Activated CD4-positive, alpha-beta memory T cell treated with anti-CD3 and anti-CD28 coated beads, Interleukin-2, amount 10 ng/mL, durations not matched to agents 7 days and 5 days (primary cell): ENCODE results near the gene FAM217A. TPM values are rescaled to one million over a fixed set of nuclear protein-coding genes. Genes with fewer than 3 reads are reported as not detected.
"Not testable (repeated sequence)": the region's sequence is repeated elsewhere in the genome, so short reads cannot be mapped to it uniquely, and the experiment has no call there.

ENCODE experiments used
- CTCF ChIA-PET: fragments of 350-600 bp; sonication (Branson Sonifier 250); formaldehyde crosslinking; loops from one replicate; lab custom pipeline; 2021; ENCODE audit warnings: antibody characterized with exemption, inconsistent platforms; lab: Charles Lee
- POLR2A ChIA-PET: fragments of 350-600 bp; sonication (Branson Sonifier 250); formaldehyde crosslinking; loops from one replicate; lab custom pipeline; 2021; ENCODE audit warnings: antibody characterized with exemption; lab: Charles Lee
- DNase-seq: peaks from one replicate; pipeline ENCODE4 v3.0.0-alpha.2; 2020
- H3K27ac Mint-ChIP-seq: one replicate; pipeline ENCODE4 v1.8.0; 2021; ENCODE audit warnings: mild to moderate bottlenecking, mixed read lengths
- H3K27me3 Mint-ChIP-seq: one replicate; pipeline ENCODE4 v1.8.0; 2021; ENCODE audit warnings: mixed read lengths
- H3K36me3 Mint-ChIP-seq: one replicate; pipeline ENCODE4 v1.8.0; 2021; ENCODE audit warnings: low read depth, mixed read lengths
- H3K4me1 Mint-ChIP-seq: one replicate; pipeline ENCODE4 v1.8.0; 2021; ENCODE audit warnings: mixed read lengths
- H3K4me3 Mint-ChIP-seq: one replicate; pipeline ENCODE4 v1.8.0; 2021; ENCODE audit warnings: mild to moderate bottlenecking, mixed read lengths
- H3K9me3 Mint-ChIP-seq: one replicate; pipeline ENCODE4 v1.8.0; 2021; ENCODE audit warnings: mixed read lengths
- total RNA-seq, 2 experiments: library from RNA; stranded (reverse); gene quantifications; one replicate each; pipeline ENCODE4 v1.2.3, GENCODE V29; 2021

Gene FAM217A
- total RNA-seq, result not detected

GRCh38 chr6:4078691-4079471 lies at the start of gene FAM217A:
FAM217A (minus strand) TSS chr6:4079137; CDS start chr6:4077414, 1,723 bp downstream.
- DNase-seq, result no peak
- Mint-ChIP-seq H3K9me3 (no peaks in the 10 kb centered on the region), H3K4me1 (no peaks in the 10 kb centered on the region), H3K27ac (no peak within 1 kb of the TSS), H3K4me3 (no peak within 1 kb of the TSS), H3K36me3 (no peaks in the 10 kb centered on the region), H3K27me3 (peaks cover 9% of the 10 kb centered on the region)
- ChIA-PET CTCF (no interaction called here), POLR2A (no interaction called here)

GRCh38 chr6:4128072-4128471 lies 49.1 kb upstream of the FAM217A start:
- ChIA-PET POLR2A (no interaction called here), CTCF (interaction anchor here (0.6 to 1.2 kb wide), 2 partner anchors 61 to 82 kb away, joined by 3 read pairs; no protein-coding TSS in a partner anchor)
- Mint-ChIP-seq H3K27ac (no peak overlapping the region), H3K4me1 (peaks cover 11% of the 10 kb centered on the region), H3K4me3 (no peak overlapping the region), H3K9me3 (peaks cover 4% of the 10 kb centered on the region), H3K36me3 (peaks cover 67% of the 10 kb centered on the region), H3K27me3 (no peaks in the 10 kb centered on the region)
- DNase-seq, result no peak

GRCh38 chr6:4125933-4126864 lies 47.3 kb upstream of the FAM217A start:
- ChIA-PET CTCF (interaction anchor here (0.6 to 1.1 kb wide), 2 partner anchors 80 to 506 kb away, joined by 3 read pairs; no protein-coding TSS in a partner anchor), POLR2A (no interaction called here)
- peaks cover 59% of the 10 kb centered on the region for H3K36me3 Mint-ChIP-seq
- no peak overlapping the region for H3K27ac Mint-ChIP-seq
- peaks cover 6% of the 10 kb centered on the region for H3K4me1 Mint-ChIP-seq
- H3K4me3 Mint-ChIP-seq, result no peak overlapping the region
- no peak for DNase-seq
- H3K9me3 Mint-ChIP-seq, result no peaks in the 10 kb centered on the region
- no peaks in the 10 kb centered on the region for H3K27me3 Mint-ChIP-seq

GRCh38 chr6:4125500-4125899 lies 46.6 kb upstream of the FAM217A start:
- CTCF ChIA-PET, result interaction anchor here (0.6 kb wide), 1 partner anchor 506 kb away, joined by 3 read pairs; no protein-coding TSS in a partner anchor
- no peaks in the 10 kb centered on the region for H3K9me3 Mint-ChIP-seq
- no peak overlapping the region for H3K4me3 Mint-ChIP-seq
- no peaks in the 10 kb centered on the region for H3K27me3 Mint-ChIP-seq
- POLR2A ChIA-PET, result no interaction called here
- H3K4me1 Mint-ChIP-seq, result peaks cover 6% of the 10 kb centered on the region
- H3K27ac Mint-ChIP-seq, result no peak overlapping the region
- peaks cover 56% of the 10 kb centered on the region for H3K36me3 Mint-ChIP-seq
- DNase-seq, result no peak

- Mint-ChIP-seq H3K4me3 (no peak overlapping the region), H3K9me3 (no peaks in the 10 kb centered on the region), H3K36me3 (peaks cover 52% of the 10 kb centered on the region), H3K27ac (no peak overlapping the region), H3K27me3 (no peaks in the 10 kb centered on the region), H3K4me1 (peaks cover 6% of the 10 kb centered on the region)
- DNase-seq, result no peak
- CTCF ChIA-PET, result interaction anchor here (1.1 kb wide), 1 partner anchor 31 kb away, joined by 3 read pairs; no protein-coding TSS in a partner anchor
- POLR2A ChIA-PET, result no interaction called here
Observed at GRCh38 chr6:4124351-4124750, 45.4 kb upstream of the FAM217A start.

GRCh38 chr6:4115741-4116140 lies 36.8 kb upstream of the FAM217A start:
- Mint-ChIP-seq H3K4me3 (no peak overlapping the region), H3K9me3 (peaks cover 2% of the 10 kb centered on the region), H3K27me3 (peaks cover 14% of the 10 kb centered on the region), H3K4me1 (no peaks in the 10 kb centered on the region), H3K36me3 (peaks cover 41% of the 10 kb centered on the region), H3K27ac (no peak overlapping the region)
- POLR2A ChIA-PET, result no interaction called here
- CTCF ChIA-PET, result no interaction called here
- DNase-seq, result no peak

- no peaks in the 10 kb centered on the region for H3K4me1 Mint-ChIP-seq
- H3K27ac Mint-ChIP-seq, result no peak overlapping the region
- peaks cover 31% of the 10 kb centered on the region for H3K36me3 Mint-ChIP-seq
- H3K9me3 Mint-ChIP-seq, result peaks cover 2% of the 10 kb centered on the region
- no peak overlapping the region for H3K4me3 Mint-ChIP-seq
- ChIA-PET POLR2A (interaction anchor here (0.6 kb wide), 1 partner anchor 61 kb away, joined by 6 read pairs; no protein-coding TSS in a partner anchor), CTCF (interaction anchor here (0.8 kb wide), 1 partner anchor 12 kb away, joined by 3 read pairs; no protein-coding TSS in a partner anchor)
- H3K27me3 Mint-ChIP-seq, result peaks cover 16% of the 10 kb centered on the region
- no peak for DNase-seq
Observed at GRCh38 chr6:4114123-4114522, 35.2 kb upstream of the FAM217A start.

GRCh38 chr6:4113649-4114048 lies 34.7 kb upstream of the FAM217A start:
- no peak for DNase-seq

GRCh38 chr6:4112366-4112765 lies 33.4 kb upstream of the FAM217A start:
- no peak for DNase-seq
- CTCF ChIA-PET, result no interaction called here
- H3K4me1 Mint-ChIP-seq, result no peaks in the 10 kb centered on the region
- peaks cover 2% of the 10 kb centered on the region for H3K9me3 Mint-ChIP-seq
- H3K4me3 Mint-ChIP-seq, result no peak overlapping the region
- POLR2A ChIA-PET, result no interaction called here
- peaks cover 29% of the 10 kb centered on the region for H3K27me3 Mint-ChIP-seq
- peaks cover 20% of the 10 kb centered on the region for H3K36me3 Mint-ChIP-seq
- H3K27ac Mint-ChIP-seq, result no peak overlapping the region

More at GRCh38 chr6:4113649-4114048, 34.7 kb upstream of the FAM217A start:
- Mint-ChIP-seq H3K36me3 (peaks cover 28% of the 10 kb centered on the region), H3K27me3 (peaks cover 19% of the 10 kb centered on the region), H3K9me3 (peaks cover 2% of the 10 kb centered on the region), H3K4me3 (no peak overlapping the region), H3K4me1 (no peaks in the 10 kb centered on the region), H3K27ac (no peak overlapping the region)
- ChIA-PET CTCF (interaction anchor here (0.8 kb wide), 1 partner anchor 12 kb away, joined by 3 read pairs; no protein-coding TSS in a partner anchor), POLR2A (no interaction called here)

- H3K27me3 Mint-ChIP-seq, result peaks cover 34% of the 10 kb centered on the region
- CTCF ChIA-PET, H3K4me3 Mint-ChIP-seq, H3K36me3 Mint-ChIP-seq, POLR2A ChIA-PET, H3K27ac Mint-ChIP-seq, DNase-seq, H3K4me1 Mint-ChIP-seq, H3K9me3 Mint-ChIP-seq: not testable (repeated sequence)
Observed at GRCh38 chr6:4109363-4109815, 30.5 kb upstream of the FAM217A start.

GRCh38 chr6:4108561-4109093 lies 29.7 kb upstream of the FAM217A start:
- no peak for DNase-seq
- H3K4me1 Mint-ChIP-seq, result no peaks in the 10 kb centered on the region
- peaks cover 34% of the 10 kb centered on the region for H3K27me3 Mint-ChIP-seq
- no peak overlapping the region for H3K4me3 Mint-ChIP-seq
- H3K9me3 Mint-ChIP-seq, result peaks cover 2% of the 10 kb centered on the region
- POLR2A ChIA-PET, result no interaction called here
- CTCF ChIA-PET, result no interaction called here
- no peak overlapping the region for H3K27ac Mint-ChIP-seq
- no peaks in the 10 kb centered on the region for H3K36me3 Mint-ChIP-seq

- Mint-ChIP-seq H3K27me3 (peaks cover 34% of the 10 kb centered on the region), H3K4me1 (no peaks in the 10 kb centered on the region), H3K9me3 (peaks cover 2% of the 10 kb centered on the region), H3K36me3 (no peaks in the 10 kb centered on the region), H3K4me3 (no peak overlapping the region), H3K27ac (no peak overlapping the region)
- CTCF ChIA-PET, result no interaction called here
- DNase-seq, result no peak
- POLR2A ChIA-PET, result no interaction called here
Observed at GRCh38 chr6:4107873-4108272, 28.9 kb upstream of the FAM217A start.
